Breast epithelium (tissue), 3 donors: ENCODE results near the gene ACTR1B.

ENCODE experiments used
- POLR2A ChIP-seq: fragments of 450-650 bp; IDR thresholded peaks from one replicate; pipeline ENCODE4 v1.6.1; 2016; ENCODE audit warnings: antibody characterized with exemption, mild to moderate bottlenecking, moderate library complexity
- POLR2AphosphoS5 ChIP-seq, 3 donors: sonication (generic); formaldehyde crosslinking; IDR thresholded peaks; one replicate each; pipeline ENCODE4 v1.6.1; 2017; ENCODE audit warnings: antibody characterized with exemption in 3 of 3
- TF ChIP-seq, protein P1 (sequence below), 3 donors: fragments of 450-650 bp; IDR thresholded peaks; one replicate each; pipeline ENCODE4 v1.5.1; 2016 to 2017; ENCODE audit warnings: antibody characterized with exemption in 3 of 3, mild to moderate bottlenecking in 3 of 3, moderate library complexity in 3 of 3

DNA sequence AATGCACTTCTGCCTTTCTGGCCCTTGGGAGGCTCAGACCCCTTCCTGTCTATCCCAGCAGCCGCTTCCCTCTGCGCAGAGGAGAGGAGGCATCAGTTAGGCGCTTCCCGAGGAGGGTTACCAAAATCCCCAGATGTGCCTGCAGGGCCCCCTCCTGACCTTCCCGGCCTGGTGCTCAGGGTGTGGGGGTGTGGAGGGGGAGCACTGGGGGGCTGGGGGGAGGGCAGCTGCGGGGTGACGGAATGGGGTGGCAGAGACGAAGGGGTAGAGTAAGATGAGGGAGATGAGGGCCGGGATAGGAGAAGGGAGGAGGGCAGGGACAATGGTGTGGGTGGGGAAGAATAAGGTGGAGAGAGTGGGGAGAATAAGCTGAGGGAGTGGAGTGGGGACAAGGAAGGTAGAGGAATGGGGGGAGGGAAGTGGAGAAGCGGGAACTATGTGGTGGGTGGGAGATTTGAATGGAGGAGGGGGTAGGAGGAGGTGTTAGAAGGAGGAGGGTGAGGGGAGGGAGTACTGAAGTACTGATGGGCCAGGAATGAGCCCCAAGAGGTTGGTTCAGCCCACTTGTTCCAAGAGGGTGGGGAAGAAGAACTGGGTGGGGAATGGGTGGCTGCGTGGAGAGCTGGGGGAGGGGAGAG is 43.0 kb upstream of the ACTR1B start:
- TF ChIP-seq, protein P1, sequence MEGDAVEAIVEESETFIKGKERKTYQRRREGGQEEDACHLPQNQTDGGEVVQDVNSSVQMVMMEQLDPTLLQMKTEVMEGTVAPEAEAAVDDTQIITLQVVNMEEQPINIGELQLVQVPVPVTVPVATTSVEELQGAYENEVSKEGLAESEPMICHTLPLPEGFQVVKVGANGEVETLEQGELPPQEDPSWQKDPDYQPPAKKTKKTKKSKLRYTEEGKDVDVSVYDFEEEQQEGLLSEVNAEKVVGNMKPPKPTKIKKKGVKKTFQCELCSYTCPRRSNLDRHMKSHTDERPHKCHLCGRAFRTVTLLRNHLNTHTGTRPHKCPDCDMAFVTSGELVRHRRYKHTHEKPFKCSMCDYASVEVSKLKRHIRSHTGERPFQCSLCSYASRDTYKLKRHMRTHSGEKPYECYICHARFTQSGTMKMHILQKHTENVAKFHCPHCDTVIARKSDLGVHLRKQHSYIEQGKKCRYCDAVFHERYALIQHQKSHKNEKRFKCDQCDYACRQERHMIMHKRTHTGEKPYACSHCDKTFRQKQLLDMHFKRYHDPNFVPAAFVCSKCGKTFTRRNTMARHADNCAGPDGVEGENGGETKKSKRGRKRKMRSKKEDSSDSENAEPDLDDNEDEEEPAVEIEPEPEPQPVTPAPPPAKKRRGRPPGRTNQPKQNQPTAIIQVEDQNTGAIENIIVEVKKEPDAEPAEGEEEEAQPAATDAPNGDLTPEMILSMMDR (IDR thresholded peaks at IDR 0.05): no peak
- no peak for TF ChIP-seq POLR2AphosphoS5 (IDR thresholded peaks at IDR 0.05)
- no peak for TF ChIP-seq POLR2A
